Skeletal muscle tissue (tissue), 4 donors: Measurements from ENCODE around the gene TREH. TPM values are rescaled to one million over a fixed set of nuclear protein-coding genes. Genes with fewer than 3 reads are reported as not detected.
"Not testable (repeated sequence)": the region's sequence is repeated elsewhere in the genome, so short reads cannot be mapped to it uniquely, and the experiment has no call there.

Source experiments
- H3K27ac ChIP-seq: one replicate; pipeline ENCODE4 v1.7.0; 2013; ENCODE audit warnings: mild to moderate bottlenecking, low read depth, low read length, inconsistent platforms
- H3K27me3 ChIP-seq, 3 donors: one replicate each; pipeline ENCODE4 v1.7.0; 2013; ENCODE audit warnings: low read length in 3 of 3; ENCODE audit not compliant: control insufficient read depth in 3 of 3, insufficient read depth in 3 of 3
- H3K36me3 ChIP-seq, 3 donors: one replicate each; pipeline ENCODE4 v1.7.0; 2013; ENCODE audit warnings: low read length in 3 of 3; ENCODE audit not compliant: control insufficient read depth in 3 of 3, insufficient read depth in 3 of 3
- H3K4me1 ChIP-seq, 3 donors: one replicate each; pipeline ENCODE4 v1.7.0; 2013; ENCODE audit warnings: low read length in 3 of 3, mild to moderate bottlenecking in 3 of 3; ENCODE audit not compliant: control insufficient read depth in 3 of 3, insufficient read depth in 3 of 3
- H3K4me3 ChIP-seq, 3 donors: one replicate each; pipeline ENCODE4 v1.7.0; 2013; ENCODE audit warnings: low read length in 3 of 3
- H3K9ac ChIP-seq, 3 donors: one replicate each; pipeline ENCODE4 v1.7.0; 2013; ENCODE audit warnings: low read length in 3 of 3, mild to moderate bottlenecking in 3 of 3, moderate library complexity in 2 of 3, low read depth in 1 of 3
- H3K9me3 ChIP-seq, 3 donors: one replicate each; pipeline ENCODE4 v1.7.0; 2013; ENCODE audit warnings: low read length in 3 of 3; ENCODE audit not compliant: control insufficient read depth in 3 of 3
- total RNA-seq: library from RNA; depleted of rRNA; stranded (reverse); fragments of >200 nt; gene quantifications from one replicate; pipeline ENCODE4 v1.2.3, GENCODE V29; 2014
- donor health status: Osteomylitis.

The TREH gene, protein sequence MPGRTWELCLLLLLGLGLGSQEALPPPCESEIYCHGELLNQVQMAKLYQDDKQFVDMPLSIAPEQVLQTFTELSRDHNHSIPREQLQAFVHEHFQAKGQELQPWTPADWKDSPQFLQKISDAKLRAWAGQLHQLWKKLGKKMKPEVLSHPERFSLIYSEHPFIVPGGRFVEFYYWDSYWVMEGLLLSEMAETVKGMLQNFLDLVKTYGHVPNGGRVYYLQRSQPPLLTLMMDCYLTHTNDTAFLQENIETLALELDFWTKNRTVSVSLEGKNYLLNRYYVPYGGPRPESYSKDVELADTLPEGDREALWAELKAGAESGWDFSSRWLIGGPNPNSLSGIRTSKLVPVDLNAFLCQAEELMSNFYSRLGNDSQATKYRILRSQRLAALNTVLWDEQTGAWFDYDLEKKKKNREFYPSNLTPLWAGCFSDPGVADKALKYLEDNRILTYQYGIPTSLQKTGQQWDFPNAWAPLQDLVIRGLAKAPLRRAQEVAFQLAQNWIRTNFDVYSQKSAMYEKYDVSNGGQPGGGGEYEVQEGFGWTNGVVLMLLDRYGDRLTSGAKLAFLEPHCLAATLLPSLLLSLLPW
- 0.52 TPM for total RNA-seq

- no peak within 1 kb of the TSS for H3K4me3 ChIP-seq
- H3K27me3 ChIP-seq, result no peaks in the 10 kb centered on the region
- H3K36me3 ChIP-seq, result no peaks in the 10 kb centered on the region
- peaks cover 0 to 3% (median 0%) of the 10 kb centered on the region in 3 donors for H3K4me1 ChIP-seq
- no peak within 1 kb of the TSS for H3K9ac ChIP-seq
- H3K27ac ChIP-seq, result no peak within 1 kb of the TSS
- H3K9me3 ChIP-seq, result no peaks in the 10 kb centered on the region
These were observed at the start of gene TREH for GRCh38 chr11:118679483-118679882. Gene TREH, minus strand, starts transcription at chr11:118679650. Its CDS starts 23 bp downstream, at chr11:118679627.

DNA sequence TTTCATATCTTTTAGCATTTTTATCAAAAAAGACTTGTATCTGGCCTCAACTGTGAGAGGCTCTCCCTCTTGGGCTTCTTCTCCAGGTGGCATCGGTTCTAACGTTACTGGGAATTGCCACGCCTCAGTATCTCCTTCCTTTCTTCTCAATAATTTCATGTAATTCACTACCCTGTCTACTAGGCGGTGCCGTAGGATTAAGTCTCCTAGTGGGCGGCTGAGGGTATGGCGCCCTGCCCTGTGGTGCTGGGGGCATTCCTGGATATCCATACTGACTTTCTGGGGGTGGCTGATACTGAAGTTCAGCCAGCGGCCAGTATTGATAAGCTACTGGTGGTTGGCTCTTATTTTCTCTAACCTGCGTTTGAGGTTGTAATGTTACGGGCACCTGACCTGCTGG is 48.7 kb upstream of the TREH start:
- not testable (repeated sequence) for H3K4me1 ChIP-seq, H3K36me3 ChIP-seq, H3K9ac ChIP-seq, H3K9me3 ChIP-seq, H3K27me3 ChIP-seq, H3K27ac ChIP-seq, H3K4me3 ChIP-seq

- H3K9me3 ChIP-seq, H3K36me3 ChIP-seq, H3K4me1 ChIP-seq, H3K4me3 ChIP-seq, H3K27ac ChIP-seq, H3K9ac ChIP-seq, H3K27me3 ChIP-seq: not testable (repeated sequence)
These were observed 48.2 kb upstream of the TREH start for GRCh38 chr11:118727721-118728066.

DNA sequence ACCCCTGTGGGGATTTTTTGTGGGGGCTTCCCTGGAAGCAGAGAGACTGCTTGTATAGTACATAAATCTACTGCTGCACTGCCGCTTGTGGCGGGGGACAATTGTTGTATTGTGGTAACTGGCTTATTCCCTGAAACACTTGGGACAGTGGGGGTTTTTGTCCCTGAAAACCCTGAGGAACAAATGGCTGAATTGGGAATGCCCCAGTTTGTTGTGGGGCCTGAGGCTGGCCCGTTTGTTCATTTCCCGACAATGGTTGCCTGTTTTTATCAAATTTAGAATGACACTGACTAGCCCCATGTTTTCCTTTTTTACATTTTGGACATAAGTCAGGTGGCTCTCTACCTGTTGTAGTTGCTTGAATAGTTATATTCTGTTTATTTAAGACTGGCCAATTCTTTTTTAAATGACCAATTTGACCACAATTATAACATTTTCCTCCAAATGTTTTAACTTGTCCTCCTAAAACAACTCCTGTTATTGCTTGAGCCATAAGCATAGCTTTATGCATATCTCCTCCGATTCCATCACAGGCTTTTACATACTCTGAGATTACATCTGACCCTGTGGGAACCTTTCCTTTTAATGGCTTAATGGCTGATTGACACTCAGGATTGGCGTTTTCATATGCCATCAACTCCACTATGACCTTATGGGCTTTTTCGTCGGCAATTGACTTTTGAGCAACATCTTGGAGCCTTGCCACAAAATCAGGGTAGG is 47.7 kb upstream of the TREH start:
- not testable (repeated sequence) for H3K36me3 ChIP-seq, H3K9ac ChIP-seq, H3K4me1 ChIP-seq, H3K27ac ChIP-seq, H3K9me3 ChIP-seq, H3K4me3 ChIP-seq, H3K27me3 ChIP-seq

DNA sequence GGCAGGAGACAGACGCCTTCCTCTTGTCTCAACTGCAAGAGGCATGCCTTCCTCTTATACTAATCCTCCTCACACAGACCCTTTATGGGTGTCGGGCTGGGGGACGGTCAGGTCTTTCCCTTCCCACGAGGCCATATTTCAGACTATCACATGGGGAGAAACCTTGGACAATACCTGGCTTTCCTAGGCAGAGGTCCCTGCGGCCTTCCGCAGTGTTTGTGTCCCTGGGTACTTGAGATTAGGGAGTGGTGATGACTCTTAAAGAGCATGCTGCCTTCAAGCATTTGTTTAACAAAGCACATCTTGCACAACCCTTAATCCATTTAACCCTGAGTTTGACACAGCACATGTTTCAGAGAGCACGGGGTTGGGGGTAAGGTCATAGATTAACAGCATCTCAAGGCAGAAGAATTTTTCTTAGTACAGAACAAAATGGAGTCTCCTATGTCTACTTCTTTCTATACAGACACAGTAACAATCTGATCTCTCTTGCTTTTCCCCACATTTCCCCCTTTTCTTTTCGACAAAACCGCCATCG is 42.1 kb upstream of the TREH start:
- not testable (repeated sequence) for H3K27me3 ChIP-seq, H3K36me3 ChIP-seq, H3K4me3 ChIP-seq, H3K27ac ChIP-seq, H3K9me3 ChIP-seq, H3K4me1 ChIP-seq, H3K9ac ChIP-seq

- H3K4me1 ChIP-seq, H3K27ac ChIP-seq, H3K27me3 ChIP-seq, H3K9ac ChIP-seq, H3K9me3 ChIP-seq, H3K4me3 ChIP-seq, H3K36me3 ChIP-seq: not testable (repeated sequence)
These were observed 41.3 kb upstream of the TREH start for GRCh38 chr11:118720740-118721139.

DNA sequence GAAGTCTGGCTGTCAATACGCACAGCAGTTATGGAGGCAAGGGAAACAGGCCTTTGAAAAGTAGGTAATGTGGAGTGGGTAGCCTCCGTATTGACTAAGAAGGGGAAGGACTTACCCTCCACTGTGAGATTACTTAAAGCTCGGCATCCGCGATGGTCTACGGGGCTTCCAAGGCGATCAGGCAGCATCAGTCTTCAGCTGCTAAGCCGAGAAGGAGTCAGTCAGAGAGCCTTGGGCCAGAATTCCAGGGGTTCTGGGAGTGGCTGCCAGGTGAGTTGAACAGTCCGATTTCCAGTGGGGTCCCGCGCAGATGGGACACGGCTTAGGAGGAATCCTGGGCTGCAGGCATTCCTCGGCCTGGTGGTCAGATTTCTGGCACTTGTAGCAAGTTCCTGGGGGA is 40.6 kb upstream of the TREH start:
- not testable (repeated sequence) for H3K9ac ChIP-seq, H3K4me3 ChIP-seq, H3K4me1 ChIP-seq, H3K36me3 ChIP-seq, H3K9me3 ChIP-seq, H3K27me3 ChIP-seq, H3K27ac ChIP-seq

GRCh38 chr11:118718562-118718961 is 39.1 kb upstream of the TREH start:
- not testable (repeated sequence) for H3K4me1 ChIP-seq, H3K9me3 ChIP-seq, H3K9ac ChIP-seq, H3K27me3 ChIP-seq, H3K4me3 ChIP-seq, H3K36me3 ChIP-seq, H3K27ac ChIP-seq

GRCh38 chr11:118717733-118718132 is 38.3 kb upstream of the TREH start:
- H3K36me3 ChIP-seq, H3K27me3 ChIP-seq, H3K4me3 ChIP-seq, H3K4me1 ChIP-seq, H3K9me3 ChIP-seq, H3K27ac ChIP-seq, H3K9ac ChIP-seq: not testable (repeated sequence)

- not testable (repeated sequence) for H3K9me3 ChIP-seq, H3K9ac ChIP-seq, H3K4me3 ChIP-seq, H3K27ac ChIP-seq, H3K4me1 ChIP-seq, H3K27me3 ChIP-seq, H3K36me3 ChIP-seq
These were observed 37.8 kb upstream of the TREH start for GRCh38 chr11:118717221-118717620.
